GM10266 (cell line): ENCODE data around the gene MYADM.

Experiments
- DNase-seq: peaks from one replicate; pipeline ENCODE4 v3.0.0; 2012; ENCODE audit errors: extremely low spot score
- CTCF ChIP-seq: IDR thresholded peaks from 2 replicates; pipeline ENCODE4 v1.5.1; 2012; ENCODE audit warnings: mild to moderate bottlenecking, low read depth; ENCODE audit not compliant: control insufficient read depth, insufficient read depth; ENCODE audit errors: missing control alignments

MYADM gene

GRCh38 chr19:53909471-53910169 is 41.9 kb downstream of the MYADM start:
- DNase-seq = no peak
- no peak for TF ChIP-seq CTCF

- no peak for TF ChIP-seq CTCF
- no peak for DNase-seq
Measured at GRCh38 chr19:53910170-53910518, 42.5 kb downstream of the MYADM start.

DNA sequence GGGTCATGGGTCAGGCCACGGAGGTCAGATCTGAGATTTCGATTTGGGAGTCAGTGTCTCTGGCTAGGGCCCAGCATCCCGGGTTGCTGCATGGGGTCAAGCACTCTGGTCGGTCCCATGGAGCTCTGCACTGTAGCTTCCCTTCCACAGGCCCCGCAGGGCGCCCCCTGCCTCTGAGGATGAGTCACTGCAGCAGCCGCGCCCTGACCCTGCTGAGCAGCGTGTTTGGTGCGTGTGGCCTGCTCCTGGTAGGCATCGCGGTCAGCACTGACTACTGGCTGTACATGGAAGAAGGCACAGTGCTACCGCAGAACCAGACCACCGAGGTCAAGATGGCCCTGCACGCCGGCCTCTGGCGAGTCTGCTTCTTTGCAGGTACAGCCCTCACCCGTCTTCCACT is 45.0 kb downstream of the MYADM start:
- TF ChIP-seq CTCF = no peak
- peak; percentile 22 for DNase-seq

GRCh38 chr19:53915000-53915399 is 47.3 kb downstream of the MYADM start:
- DNase-seq = no peak
- TF ChIP-seq CTCF = no peak

DNA sequence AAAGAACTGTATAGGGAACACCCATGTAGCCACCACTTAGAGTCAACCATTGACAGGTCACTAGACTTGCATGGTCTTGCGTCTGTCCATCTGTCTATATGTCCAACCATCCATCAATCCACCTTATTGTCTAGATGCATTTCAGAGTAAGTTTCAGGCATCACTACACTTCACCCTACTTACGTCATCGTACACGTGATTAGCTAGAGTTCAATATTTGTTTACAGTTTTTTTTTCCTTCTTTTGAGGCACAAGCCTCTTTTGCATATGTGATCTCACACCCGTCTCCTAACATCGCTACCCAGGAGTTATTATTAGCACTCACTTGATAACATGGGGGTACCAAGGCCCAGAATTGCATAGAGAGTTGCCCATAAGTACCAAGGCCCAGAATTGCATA is 48.3 kb downstream of the MYADM start:
- TF ChIP-seq CTCF = no peak
- no peak for DNase-seq

DNA sequence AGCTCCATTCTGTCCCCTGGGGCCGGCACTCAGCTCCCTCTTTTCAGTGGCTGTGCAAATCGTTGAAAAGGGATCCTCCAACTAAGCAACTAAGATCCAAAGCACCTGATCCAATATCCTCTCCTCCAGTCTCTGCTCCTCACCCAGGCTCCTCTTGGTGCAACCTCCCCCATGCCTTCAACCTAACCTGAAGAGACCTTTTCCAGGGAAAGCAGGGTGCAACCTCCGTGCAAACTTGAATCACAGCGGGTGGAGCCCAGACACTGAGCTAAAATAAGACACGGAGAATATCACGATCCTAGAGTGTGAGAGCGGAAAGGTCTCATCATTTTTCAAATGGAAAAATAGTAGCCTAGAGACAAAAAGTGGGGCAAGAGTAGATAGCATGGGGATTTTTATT is 49.7 kb downstream of the MYADM start:
- no peak for DNase-seq
- TF ChIP-seq CTCF = no peak
